Ishikawa (cell line): ENCODE data around the gene THSD7A.

ENCODE experiments used
- CEBPB ChIP-seq: IDR thresholded peaks from 2 replicates; pipeline ENCODE4 v1.6.1; 2012
- EGR1 ChIP-seq: IDR thresholded peaks from 2 replicates; pipeline ENCODE4 v1.6.1; 2012
- EP300 ChIP-seq: IDR thresholded peaks from 2 replicates; pipeline ENCODE4 v1.6.1; 2012; ENCODE audit warnings: borderline replicate concordance
- NFIC ChIP-seq: IDR thresholded peaks from 2 replicates; pipeline ENCODE4 v1.6.1; 2012
- REST ChIP-seq: IDR thresholded peaks from 2 replicates; pipeline ENCODE4 v1.6.1; 2012; ENCODE audit warnings: low read depth, mild to moderate bottlenecking
- USF1 ChIP-seq: IDR thresholded peaks from 2 replicates; pipeline ENCODE4 v1.6.1; 2012
- YY1 ChIP-seq: IDR thresholded peaks from 2 replicates; pipeline ENCODE4 v1.6.1; 2012; ENCODE audit warnings: low read depth

GRCh38 chr7:11751315-11751714 lies 80.7 kb downstream of the THSD7A start:
- TF ChIP-seq REST (no peak), YY1 (no peak), EGR1 (no peak), USF1 (no peak), CEBPB (no peak), EP300 (no peak), NFIC (no peak)
